ENCODE data around the gene PLEKHA1.

Gene PLEKHA1

GRCh38 chr10:122374237-122374858, at the start of gene PLEKHA1:
Gene PLEKHA1 (plus strand): TSS chr10:122374708. CDS start chr10:122393201, 18,493 bp downstream.
- DNase-seq (ENCODE audit: low spot score), result peak; percentile 97

- no peak for DNase-seq (ENCODE audit: low spot score)
These were observed 49.3 kb upstream of the PLEKHA1 start for GRCh38 chr10:122325235-122325634.

GRCh38 chr10:122326385-122326784, 48.1 kb upstream of the PLEKHA1 start:
- DNase-seq (ENCODE audit: low spot score), result no peak

DNA sequence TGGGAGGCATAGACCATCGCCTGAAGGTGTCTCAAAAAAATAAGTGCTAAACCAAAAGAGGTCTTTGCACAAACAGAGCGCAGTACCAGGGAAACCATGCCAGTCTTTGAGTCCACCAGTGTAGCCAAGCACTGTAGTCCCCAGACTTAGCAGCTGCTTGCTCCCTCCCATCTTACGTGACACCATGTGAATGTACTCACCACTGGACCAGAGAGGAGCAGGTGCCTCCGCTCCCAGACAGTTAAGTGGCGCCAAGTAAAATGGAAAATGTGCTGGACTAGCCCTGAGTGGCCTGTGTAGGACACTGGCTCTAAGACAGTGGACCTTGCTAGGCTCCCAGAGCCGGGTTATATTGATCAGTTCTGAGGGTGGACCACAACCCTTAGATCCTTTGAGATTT, 47.7 kb upstream of the PLEKHA1 start:
- DNase-seq (ENCODE audit: low spot score), result no peak

- DNase-seq (ENCODE audit: low spot score), result no peak
These were observed 47.0 kb upstream of the PLEKHA1 start for GRCh38 chr10:122327237-122328206.

GRCh38 chr10:122328676-122329075, 45.8 kb upstream of the PLEKHA1 start:
- no peak for DNase-seq (ENCODE audit: low spot score)

DNA sequence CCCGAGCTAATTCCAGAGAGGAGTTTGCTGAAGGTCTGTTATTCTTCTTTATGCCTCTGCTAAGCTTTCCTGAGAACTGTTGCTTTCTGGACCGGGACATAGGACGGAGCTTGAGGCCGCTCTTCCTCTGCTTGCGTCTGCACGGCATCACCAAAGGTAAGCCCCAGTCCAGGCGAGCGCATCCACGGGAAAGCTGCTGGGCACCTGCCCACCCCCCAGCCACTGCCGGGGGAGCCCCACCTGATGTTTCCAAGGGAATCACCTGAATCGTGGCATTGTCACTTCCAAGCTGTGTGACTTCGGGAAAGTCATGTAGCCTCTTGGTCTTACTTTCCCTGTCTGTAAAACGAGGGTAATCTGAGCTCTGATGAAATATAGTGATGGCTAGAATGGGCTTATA, 45.1 kb upstream of the PLEKHA1 start:
- DNase-seq (ENCODE audit: low spot score), result no peak

- no peak for DNase-seq (ENCODE audit: low spot score)
These were observed 43.4 kb upstream of the PLEKHA1 start for GRCh38 chr10:122331100-122331499.

GRCh38 chr10:122331615-122332446, 42.7 kb upstream of the PLEKHA1 start:
- peak; percentile 74 for DNase-seq (ENCODE audit: low spot score)

DNA sequence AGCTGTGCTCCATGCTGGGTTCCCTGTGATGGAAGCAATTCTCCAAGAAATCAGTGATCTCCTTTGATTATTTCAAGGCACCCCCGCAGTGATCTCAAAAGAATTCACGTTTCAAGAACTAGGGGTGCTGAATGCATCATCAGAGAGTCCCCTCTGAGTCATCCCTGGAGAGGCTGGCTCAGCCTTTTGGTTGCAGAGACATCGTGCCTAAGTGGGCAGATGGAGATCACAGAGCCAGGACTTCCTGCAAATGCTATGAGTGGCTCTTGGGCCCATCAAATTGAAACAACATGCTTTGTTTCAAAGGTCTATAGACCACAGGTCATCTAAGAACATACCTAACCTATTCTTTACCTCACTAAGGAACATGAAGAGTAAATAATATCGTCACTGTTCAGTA, 41.5 kb upstream of the PLEKHA1 start:
- DNase-seq (ENCODE audit: low spot score), result no peak

DNA sequence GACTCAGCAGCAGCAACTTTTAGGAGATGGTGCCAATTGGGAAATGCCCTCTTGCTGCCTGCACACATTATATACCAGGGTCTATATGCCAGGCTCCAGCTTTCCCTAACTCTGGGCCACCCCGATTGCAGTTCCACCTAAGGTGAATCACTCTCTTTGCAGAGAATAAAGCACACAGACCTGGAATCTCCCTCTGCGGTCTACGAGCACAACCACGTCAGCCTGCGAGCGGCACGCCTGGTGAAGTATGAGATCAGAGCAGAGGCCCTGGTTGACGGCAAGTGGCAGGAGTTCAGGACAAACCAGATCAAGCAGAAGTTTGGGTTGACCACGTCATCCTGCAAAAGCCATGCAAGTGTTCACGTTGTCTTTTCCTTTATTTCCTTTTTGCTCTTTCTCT, 38.2 kb upstream of the PLEKHA1 start:
- no peak for DNase-seq (ENCODE audit: low spot score)

DNA sequence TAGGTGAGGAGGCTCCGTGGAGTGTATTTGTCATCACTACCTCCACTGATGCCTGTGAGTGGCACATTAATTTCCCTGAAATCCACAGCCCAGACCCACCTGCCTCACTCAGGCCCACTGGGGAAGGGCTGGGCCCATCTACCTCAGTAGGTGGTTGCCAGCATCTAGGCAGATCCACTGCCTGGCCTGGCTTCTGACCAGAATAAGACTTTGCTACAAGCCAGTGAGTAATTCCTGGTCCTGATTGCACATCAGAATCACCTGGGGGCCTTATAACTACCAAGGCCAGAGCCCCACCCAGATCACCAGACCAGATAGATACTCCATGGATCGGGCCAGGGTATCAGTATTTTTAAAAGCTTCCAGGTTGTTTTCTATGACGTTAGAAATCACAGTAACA, 37.5 kb upstream of the PLEKHA1 start:
- DNase-seq (ENCODE audit: low spot score), result no peak

GRCh38 chr10:122338609-122339441, 35.7 kb upstream of the PLEKHA1 start:
- peak; percentile 52 for DNase-seq (ENCODE audit: low spot score)

- DNase-seq (ENCODE audit: low spot score), result no peak
These were observed 33.2 kb upstream of the PLEKHA1 start for GRCh38 chr10:122341141-122341810.

DNA sequence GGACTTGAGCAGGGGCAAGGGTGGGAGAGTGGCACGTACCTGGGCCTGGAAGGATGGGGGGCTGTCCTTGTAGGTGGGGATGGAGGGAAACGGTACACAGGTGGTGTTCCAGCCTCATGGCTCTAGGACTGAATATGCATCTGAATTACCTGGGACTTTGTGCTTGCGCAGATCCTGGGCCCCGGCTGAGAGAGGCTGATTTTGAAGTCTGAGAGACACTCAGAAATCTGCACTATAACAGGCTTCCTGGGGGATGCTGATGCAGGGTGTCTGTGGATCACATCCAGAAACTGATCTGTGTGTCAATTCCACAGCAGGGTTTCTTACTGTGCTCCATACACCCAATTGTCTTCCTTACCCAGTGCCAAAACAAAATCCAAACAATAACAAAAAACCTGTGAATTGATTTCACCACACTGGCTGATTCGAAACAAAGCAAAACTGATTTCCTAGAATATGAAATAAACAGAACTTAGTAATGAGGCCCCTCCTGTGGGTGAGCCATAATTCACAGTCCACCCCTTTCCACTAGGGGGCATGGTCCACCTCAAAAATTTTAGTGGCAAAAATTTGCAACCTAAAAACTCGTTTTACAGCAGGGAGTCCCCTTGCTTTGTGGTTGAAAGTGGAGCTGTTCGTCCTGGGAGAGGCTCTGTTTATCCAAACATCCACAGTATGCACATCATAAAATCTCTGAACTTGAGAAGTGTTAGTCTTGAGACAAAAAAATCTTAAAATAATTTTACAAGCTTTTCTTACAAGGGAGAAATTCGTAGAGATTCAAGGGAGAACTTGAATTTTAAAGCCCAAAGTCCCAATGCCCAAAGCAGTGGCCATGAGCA, 32.0 kb upstream of the PLEKHA1 start:
- DNase-seq (ENCODE audit: low spot score), result peak; percentile 28

- DNase-seq (ENCODE audit: low spot score), result no peak
These were observed 31.2 kb upstream of the PLEKHA1 start for GRCh38 chr10:122343135-122343800.

- no peak for DNase-seq (ENCODE audit: low spot score)
These were observed 30.6 kb upstream of the PLEKHA1 start for GRCh38 chr10:122343936-122344335.

DNA sequence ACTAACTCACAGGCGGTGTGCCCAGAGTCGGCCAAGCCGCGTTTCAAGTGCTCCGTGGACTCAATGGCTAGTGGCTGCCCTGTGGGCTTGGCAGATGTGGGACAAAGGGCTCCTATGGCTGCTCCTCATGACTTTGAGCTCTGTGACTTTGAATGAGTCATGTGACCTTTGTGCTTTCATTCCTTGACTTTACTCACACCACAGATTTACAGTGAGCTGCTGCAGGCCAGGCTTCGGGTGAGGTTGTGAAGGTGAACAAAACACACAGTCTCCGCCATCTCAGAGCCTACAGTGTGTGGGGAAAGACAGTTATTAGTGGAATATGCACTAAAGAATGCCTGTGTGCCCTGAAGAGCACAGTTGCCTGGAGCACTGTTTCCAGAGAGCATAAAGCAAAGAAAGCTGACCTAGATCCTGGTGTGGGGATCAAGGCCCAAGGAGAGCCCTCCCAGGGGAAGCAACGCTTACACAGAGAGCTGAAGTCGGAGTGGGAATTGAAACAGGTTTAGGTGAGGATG, 29.7 kb upstream of the PLEKHA1 start:
- DNase-seq (ENCODE audit: low spot score), result peak; percentile 86

DNA sequence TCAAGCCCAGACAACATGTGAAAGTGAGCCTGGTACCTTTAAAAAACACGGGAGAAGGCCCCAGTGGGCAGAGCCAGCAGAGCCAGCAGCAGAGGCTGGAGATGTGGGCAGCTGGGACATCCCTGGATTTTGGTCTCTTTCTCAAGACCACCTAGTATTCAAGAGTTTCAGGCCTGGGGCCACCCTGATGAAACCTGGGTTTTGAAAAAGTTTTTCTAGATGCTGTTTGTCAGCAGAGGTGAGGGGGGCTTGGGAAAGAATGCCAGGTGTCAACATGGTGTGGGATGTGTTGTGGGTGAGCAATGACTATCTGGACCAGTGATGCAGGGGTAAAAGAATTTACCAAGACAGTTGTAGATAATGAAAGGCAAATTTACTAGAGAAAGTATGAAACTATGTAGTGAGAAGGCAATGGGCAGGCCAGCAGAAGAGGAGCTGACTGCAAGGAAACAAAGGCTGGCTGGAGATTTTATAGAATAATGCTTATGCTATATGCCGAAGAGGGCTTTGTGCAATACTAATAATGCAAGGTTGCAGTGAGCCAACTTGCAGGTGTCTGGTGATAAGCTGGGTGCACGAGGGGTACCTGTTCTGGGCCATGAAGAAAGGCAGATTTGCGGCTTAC, 28.1 kb upstream of the PLEKHA1 start:
- DNase-seq (ENCODE audit: low spot score), result no peak
